Measurements from ENCODE around the gene SEMA6D.

SEMA6D gene

GRCh38 chr15:47820747-47821319, 103.5 kb downstream of the SEMA6D start:
- DNase-seq (ENCODE audit: low read depth in 2 of 2) = no peak

GRCh38 chr15:47822048-47822447, 104.7 kb downstream of the SEMA6D start:
- no peak for DNase-seq (ENCODE audit: low read depth in 2 of 2)

Measured in activated CD8-positive, alpha-beta memory T cell treated with anti-CD3 and anti-CD28 coated beads for 4 hours (primary cell).